ENCODE data around the gene CAV3.

CAV3 gene

GRCh38 chr3:8762607-8763377 is 29.2 kb downstream of the CAV3 start:
- no peak for DNase-seq

GRCh38 chr3:8764528-8764927 is 30.9 kb downstream of the CAV3 start:
- no peak for DNase-seq

GRCh38 chr3:8765528-8765927 is 31.9 kb downstream of the CAV3 start:
- DNase-seq = no peak

GRCh38 chr3:8766148-8766547 is 32.5 kb downstream of the CAV3 start:
- no peak for DNase-seq

- DNase-seq = no peak
Measured at GRCh38 chr3:8767256-8767666, 33.7 kb downstream of the CAV3 start.

- DNase-seq = peak in 1 of 2 experiments; percentile 18
Measured at GRCh38 chr3:8767667-8768363, 34.2 kb downstream of the CAV3 start.

GRCh38 chr3:8768364-8769087 is 34.9 kb downstream of the CAV3 start:
- DNase-seq = no peak

GRCh38 chr3:8769088-8769822 is 35.7 kb downstream of the CAV3 start, which contains the start of gene OXTR:
TSS of gene OXTR (minus strand) at chr3:8769613. CDS start at chr3:8768187, 1,426 bp downstream.
- DNase-seq = peak; percentile 4 to 26

GRCh38 chr3:8773941-8774542 is 40.4 kb downstream of the CAV3 start:
- no peak for DNase-seq

- DNase-seq = no peak
Measured at GRCh38 chr3:8775181-8775580, 41.6 kb downstream of the CAV3 start.

- no peak for DNase-seq
Measured at GRCh38 chr3:8775602-8776001, 42.0 kb downstream of the CAV3 start.

- no peak for DNase-seq
Measured at GRCh38 chr3:8776406-8776805, 42.8 kb downstream of the CAV3 start.

GRCh38 chr3:8777201-8777977 is 43.8 kb downstream of the CAV3 start:
- no peak for DNase-seq

- DNase-seq = no peak
Measured at GRCh38 chr3:8777978-8778267, 44.3 kb downstream of the CAV3 start.

- no peak for DNase-seq
Measured at GRCh38 chr3:8778475-8778874, 44.9 kb downstream of the CAV3 start.

- DNase-seq = no peak
Measured at GRCh38 chr3:8780279-8780678, 46.7 kb downstream of the CAV3 start.

- no peak for DNase-seq
Measured at GRCh38 chr3:8784676-8785435, 51.3 kb downstream of the CAV3 start.

GRCh38 chr3:8790529-8790928 is 56.9 kb downstream of the CAV3 start:
- no peak for DNase-seq

GRCh38 chr3:8793242-8793641 is 59.6 kb downstream of the CAV3 start:
- DNase-seq = no peak

- no peak for DNase-seq
Measured at GRCh38 chr3:8794247-8794646, 60.6 kb downstream of the CAV3 start.

Measured in NCI-H187 (cell line).